Lung (tissue), 12 donors: ENCODE results near the gene HMCN2. TPM values are rescaled to one million over a fixed set of nuclear protein-coding genes. Genes with fewer than 3 reads are reported as not detected.

ENCODE experiments used
- ATAC-seq: fragments of 200-7000 bp; cut with Tn5 transposase; one replicate; pipeline ENCODE4 v1.9.1; 2020; ENCODE audit warnings: moderate number of reproducible peaks; ENCODE audit not compliant: insufficient read depth, low FRiP score
- DNase-seq, 3 donors: peaks; one replicate each; pipeline ENCODE4 v3.0.0-alpha.2; 2013 to 2017
- H3K27ac ChIP-seq, 2 donors: one replicate each; pipeline ENCODE4 v1.5.1; 2013; ENCODE audit warnings: mild to moderate bottlenecking in 2 of 2, moderate library complexity in 2 of 2, control low read depth in 1 of 2, inconsistent platforms in 1 of 2, low read depth in 1 of 2, low read length in 1 of 2
- H3K27me3 ChIP-seq, 3 donors: one replicate each; pipeline ENCODE4 v1.5.1; 2013; ENCODE audit warnings: low read length in 2 of 3; ENCODE audit not compliant: control insufficient read depth in 3 of 3, insufficient read depth in 3 of 3
- H3K36me3 ChIP-seq, 4 donors: one replicate each; pipeline ENCODE4 v1.5.1; 2013; ENCODE audit warnings: low read length in 4 of 4, mild to moderate bottlenecking in 1 of 4, moderate library complexity in 1 of 4; ENCODE audit not compliant: control insufficient read depth in 4 of 4, insufficient read depth in 4 of 4
- H3K4me1 ChIP-seq, 5 donors: one replicate each; pipeline ENCODE4 v1.5.1; 2013; ENCODE audit warnings: low read length in 5 of 5, mild to moderate bottlenecking in 2 of 5, moderate library complexity in 1 of 5; ENCODE audit not compliant: control insufficient read depth in 5 of 5, insufficient read depth in 5 of 5
- H3K4me3 ChIP-seq: one replicate; pipeline ENCODE4 v1.5.1; 2013; ENCODE audit warnings: mild to moderate bottlenecking, control low read depth, moderate library complexity
- H3K9ac ChIP-seq, 2 donors: one replicate each; pipeline ENCODE4 v1.5.1; 2013; ENCODE audit warnings: low read length in 2 of 2, control low read depth in 1 of 2; ENCODE audit not compliant: insufficient read depth in 1 of 2
- H3K9me3 ChIP-seq, 4 donors: one replicate each; pipeline ENCODE4 v1.5.1; 2013; ENCODE audit warnings: low read length in 3 of 4, mild to moderate bottlenecking in 1 of 4, moderate library complexity in 1 of 4; ENCODE audit not compliant: control insufficient read depth in 4 of 4, insufficient read depth in 3 of 4
- CTCF ChIP-seq: IDR thresholded peaks from 2 replicates; pipeline ENCODE4 v1.5.1; 2012; ENCODE audit warnings: mild to moderate bottlenecking; ENCODE audit errors: control extremely low read depth, extremely low read depth
- WGBS, 2 donors: extraction: QIAGEN DNeasy Blood & Tissue Kit; methylation state at CpG; one replicate each; pipeline ENCODE4 v1.1.7; 2013; 5-methylcytosine and 5-hydroxymethylcytosine counted together
- polyA plus RNA-seq, 2 donors: library from polyadenylated mRNA; stranded (reverse); fragments of 200-250 nt; gene quantifications; one replicate each; pipeline ENCODE4 v1.2.1, GENCODE V29; 2013
- total RNA-seq, 2 donors: library from RNA; depleted of rRNA in 1 of 2; stranded (reverse); fragments of >200 nt in 1 of 2; gene quantifications; one replicate each; pipeline ENCODE4 v1.2.1, GENCODE V29; 2014 to 2021
- donor health status: control.
- donor health status: control.
- donor health status: Bipolar disorder and iron deficiency.
- donor health status: healthy.
- donor health status: DM: yes; HTN: yes; CAD: no.

HMCN2 gene
- total and polyA plus RNA-seq, 4 donors: 2.1 to 5.2 (median 3.7) TPM

- peaks cover 0 to 2% (median 0%) of the 10 kb centered on the region in 4 donors for H3K9me3 ChIP-seq
- ATAC-seq (no peak), DNase-seq (no peak)
- H3K4me1 ChIP-seq: no peaks in the 10 kb centered on the region
- TF ChIP-seq CTCF: no peak
- no peak overlapping the region for H3K27ac ChIP-seq
- WGBS, 2 donors: 84 to 87% methylated on average over 10 of the region's 10 CpGs
- no peaks in the 10 kb centered on the region for H3K27me3 ChIP-seq
- no peak overlapping the region for H3K4me3 ChIP-seq
- H3K9ac ChIP-seq: no peak overlapping the region
- no peaks in the 10 kb centered on the region for H3K36me3 ChIP-seq
These were observed 140.8 kb downstream of the HMCN2 start for GRCh38 chr9:130406278-130406895.

GRCh38 chr9:130407916-130408663, 142.5 kb downstream of the HMCN2 start:
- H3K9ac ChIP-seq: no peak overlapping the region
- no peak overlapping the region for H3K4me3 ChIP-seq
- H3K9me3 ChIP-seq: peaks cover 0 to 2% (median 0%) of the 10 kb centered on the region in 4 donors
- H3K27ac ChIP-seq: no peak overlapping the region
- H3K4me1 ChIP-seq: no peaks in the 10 kb centered on the region
- no peak for TF ChIP-seq CTCF
- H3K36me3 ChIP-seq: no peaks in the 10 kb centered on the region
- ATAC-seq (no peak), DNase-seq (no peak)
- 84 to 92% methylated on average over 9 of the region's 9 CpGs for WGBS, 2 donors
- H3K27me3 ChIP-seq: no peaks in the 10 kb centered on the region

GRCh38 chr9:130408669-130409068, 143.1 kb downstream of the HMCN2 start:
- TF ChIP-seq CTCF: no peak
- H3K27ac ChIP-seq: no peak overlapping the region
- no peaks in the 10 kb centered on the region for H3K4me1 ChIP-seq
- H3K4me3 ChIP-seq: no peak overlapping the region
- no peaks in the 10 kb centered on the region for H3K36me3 ChIP-seq
- peaks cover 0 to 2% (median 0%) of the 10 kb centered on the region in 4 donors for H3K9me3 ChIP-seq
- DNase-seq (no peak), ATAC-seq (no peak)
- H3K27me3 ChIP-seq: no peaks in the 10 kb centered on the region
- WGBS, 2 donors: 87 to 91% methylated on average over 9 of the region's 9 CpGs
- H3K9ac ChIP-seq: no peak overlapping the region
